ENCODE measurements around the gene AJAP1.

DNA sequence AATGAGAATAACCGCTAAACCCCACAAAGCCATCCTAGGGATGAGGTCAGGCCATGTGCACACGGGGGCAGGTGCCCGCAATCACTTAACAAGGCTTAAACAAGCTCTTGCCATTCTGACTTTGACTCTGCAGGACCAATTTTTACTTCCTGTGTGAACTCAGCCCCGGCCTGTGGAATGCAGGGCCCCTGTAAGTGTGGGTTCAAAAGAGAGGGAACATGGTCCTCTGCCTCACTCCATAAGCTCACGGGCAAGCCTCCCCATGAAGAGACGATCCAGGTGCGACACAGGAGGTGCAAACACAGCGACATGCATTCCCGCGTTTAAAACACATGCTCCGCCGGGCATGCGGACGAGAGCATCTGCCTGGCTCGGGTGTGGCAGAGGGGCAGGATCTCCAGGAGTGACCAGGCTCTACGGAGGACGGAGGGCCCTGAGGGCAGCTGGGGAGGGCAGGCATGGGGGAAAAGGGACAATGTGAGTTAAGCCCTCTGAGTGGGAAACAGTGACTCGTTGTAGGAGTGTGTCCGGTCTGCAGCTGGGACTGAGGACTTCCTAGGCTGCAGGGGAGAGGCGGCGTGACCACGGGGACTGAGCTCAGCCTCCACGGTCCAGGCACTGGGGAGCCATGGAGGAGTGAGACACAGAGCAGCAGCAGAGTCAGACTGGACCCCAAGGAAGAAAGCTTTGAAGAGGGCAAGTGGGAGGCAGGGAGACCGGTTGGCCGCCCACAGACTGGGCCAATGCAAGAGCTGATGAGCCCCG, 40.6 kb upstream of the AJAP1 start:
- TF ChIP-seq RARB (CRISPR knock-in tag; IDR thresholded peaks at IDR 0.05) (no peak), ZFP30 (CRISPR knock-in tag; IDR thresholded peaks at IDR 0.05) (no peak), TOX (CRISPR knock-in tag; IDR thresholded peaks at IDR 0.05; ENCODE audit: borderline replicate concordance) (no peak), OSR1 (CRISPR knock-in tag; IDR thresholded peaks at IDR 0.05) (no peak), ARNTL (CRISPR knock-in tag; IDR thresholded peaks at IDR 0.05; ENCODE audit: borderline replicate concordance, low read depth) (no peak), ISL1 (CRISPR knock-in tag; IDR thresholded peaks at IDR 0.05) (no peak)
- TF ChIP-seq, protein P1, sequence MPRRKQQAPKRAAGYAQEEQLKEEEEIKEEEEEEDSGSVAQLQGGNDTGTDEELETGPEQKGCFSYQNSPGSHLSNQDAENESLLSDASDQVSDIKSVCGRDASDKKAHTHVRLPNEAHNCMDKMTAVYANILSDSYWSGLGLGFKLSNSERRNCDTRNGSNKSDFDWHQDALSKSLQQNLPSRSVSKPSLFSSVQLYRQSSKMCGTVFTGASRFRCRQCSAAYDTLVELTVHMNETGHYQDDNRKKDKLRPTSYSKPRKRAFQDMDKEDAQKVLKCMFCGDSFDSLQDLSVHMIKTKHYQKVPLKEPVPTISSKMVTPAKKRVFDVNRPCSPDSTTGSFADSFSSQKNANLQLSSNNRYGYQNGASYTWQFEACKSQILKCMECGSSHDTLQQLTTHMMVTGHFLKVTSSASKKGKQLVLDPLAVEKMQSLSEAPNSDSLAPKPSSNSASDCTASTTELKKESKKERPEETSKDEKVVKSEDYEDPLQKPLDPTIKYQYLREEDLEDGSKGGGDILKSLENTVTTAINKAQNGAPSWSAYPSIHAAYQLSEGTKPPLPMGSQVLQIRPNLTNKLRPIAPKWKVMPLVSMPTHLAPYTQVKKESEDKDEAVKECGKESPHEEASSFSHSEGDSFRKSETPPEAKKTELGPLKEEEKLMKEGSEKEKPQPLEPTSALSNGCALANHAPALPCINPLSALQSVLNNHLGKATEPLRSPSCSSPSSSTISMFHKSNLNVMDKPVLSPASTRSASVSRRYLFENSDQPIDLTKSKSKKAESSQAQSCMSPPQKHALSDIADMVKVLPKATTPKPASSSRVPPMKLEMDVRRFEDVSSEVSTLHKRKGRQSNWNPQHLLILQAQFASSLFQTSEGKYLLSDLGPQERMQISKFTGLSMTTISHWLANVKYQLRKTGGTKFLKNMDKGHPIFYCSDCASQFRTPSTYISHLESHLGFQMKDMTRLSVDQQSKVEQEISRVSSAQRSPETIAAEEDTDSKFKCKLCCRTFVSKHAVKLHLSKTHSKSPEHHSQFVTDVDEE (CRISPR knock-in tag; IDR thresholded peaks at IDR 0.05) = no peak
- TF ChIP-seq, protein P2, sequence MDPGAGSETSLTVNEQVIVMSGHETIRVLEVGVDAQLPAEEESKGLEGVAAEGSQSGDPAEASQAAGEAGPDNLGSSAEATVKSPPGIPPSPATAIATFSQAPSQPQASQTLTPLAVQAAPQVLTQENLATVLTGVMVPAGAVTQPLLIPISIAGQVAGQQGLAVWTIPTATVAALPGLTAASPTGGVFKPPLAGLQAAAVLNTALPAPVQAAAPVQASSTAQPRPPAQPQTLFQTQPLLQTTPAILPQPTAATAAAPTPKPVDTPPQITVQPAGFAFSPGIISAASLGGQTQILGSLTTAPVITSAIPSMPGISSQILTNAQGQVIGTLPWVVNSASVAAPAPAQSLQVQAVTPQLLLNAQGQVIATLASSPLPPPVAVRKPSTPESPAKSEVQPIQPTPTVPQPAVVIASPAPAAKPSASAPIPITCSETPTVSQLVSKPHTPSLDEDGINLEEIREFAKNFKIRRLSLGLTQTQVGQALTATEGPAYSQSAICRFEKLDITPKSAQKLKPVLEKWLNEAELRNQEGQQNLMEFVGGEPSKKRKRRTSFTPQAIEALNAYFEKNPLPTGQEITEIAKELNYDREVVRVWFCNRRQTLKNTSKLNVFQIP (CRISPR knock-in tag; IDR thresholded peaks at IDR 0.05; ENCODE audit: borderline replicate concordance, low read depth) = no peak
